HG03354 (cell line): ENCODE measurements around the gene CAMK1D.
A peak's percentile ranks its signal among the peaks of the same experiment; 100 is the strongest.
"Not testable (repeated sequence)": the region's sequence is repeated elsewhere in the genome, so short reads cannot be mapped to it uniquely, and the experiment has no call there.

Experiments
- ATAC-seq: cut with Tn5 transposase; IDR thresholded peaks from one replicate; pipeline ENCODE4 v1.9.1; 2021; ENCODE audit warnings: mild to moderate bottlenecking; ENCODE audit not compliant: unreplicated experiment, poor library complexity, severe bottlenecking

Gene CAMK1D

GRCh38 chr10:12348870-12349628 is at the start of gene CAMK1D:
TSS of gene CAMK1D (plus strand) at chr10:12349547.
- ATAC-seq: peak; percentile 48

DNA sequence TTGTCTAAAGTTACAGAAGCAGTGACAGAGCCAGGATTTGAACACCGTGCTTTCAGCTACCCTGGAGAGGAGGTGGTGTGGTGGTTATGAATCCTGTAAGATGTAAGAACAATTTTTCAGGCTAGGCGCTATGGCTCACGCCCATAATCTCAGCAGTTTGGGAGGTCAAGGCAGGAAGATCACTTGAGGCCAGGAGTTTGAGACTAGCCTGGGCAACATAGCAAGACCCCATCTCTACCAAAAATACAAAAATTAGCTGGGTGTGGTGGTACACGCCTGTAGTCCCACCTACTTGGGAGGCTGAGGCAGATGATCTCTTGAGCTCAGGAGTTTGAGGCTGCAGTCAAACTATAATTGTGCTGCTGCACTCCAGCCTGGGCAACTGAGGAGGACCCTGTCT is 48.3 kb upstream of the CAMK1D start:
- not testable (repeated sequence) for ATAC-seq

- ATAC-seq: no peak
These were observed 41.3 kb upstream of the CAMK1D start for GRCh38 chr10:12308057-12308456.

DNA sequence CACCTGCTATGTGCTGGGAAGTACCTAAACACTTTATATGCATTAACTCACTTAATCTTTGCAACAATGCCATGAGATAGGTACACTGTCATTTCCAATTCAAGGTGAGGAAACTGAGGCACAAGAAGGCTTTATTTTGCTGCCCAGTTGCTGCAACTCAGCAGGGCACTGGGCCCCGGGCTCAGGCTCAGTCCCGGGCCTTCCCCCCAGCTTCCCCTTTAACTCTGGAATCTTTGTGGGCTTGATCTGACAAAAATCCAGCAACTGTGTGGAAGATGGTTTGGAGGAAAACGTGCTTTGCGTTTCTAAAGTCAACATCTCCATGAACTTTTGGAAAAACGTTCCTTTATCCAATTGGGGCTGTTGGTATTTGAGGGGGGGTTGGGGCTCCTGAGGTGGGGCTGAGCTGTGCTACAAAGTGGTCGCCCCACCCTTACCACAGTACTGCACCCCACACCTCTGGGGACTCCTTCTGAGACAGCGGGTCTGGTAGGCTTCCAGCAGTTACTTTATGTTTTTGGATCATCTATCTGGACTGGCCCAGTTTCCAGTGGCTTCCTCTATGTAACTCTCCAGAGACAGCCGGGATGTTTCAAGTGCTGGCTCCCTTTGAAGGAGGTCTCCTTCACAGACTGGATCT is 40.5 kb upstream of the CAMK1D start:
- ATAC-seq: no peak

DNA sequence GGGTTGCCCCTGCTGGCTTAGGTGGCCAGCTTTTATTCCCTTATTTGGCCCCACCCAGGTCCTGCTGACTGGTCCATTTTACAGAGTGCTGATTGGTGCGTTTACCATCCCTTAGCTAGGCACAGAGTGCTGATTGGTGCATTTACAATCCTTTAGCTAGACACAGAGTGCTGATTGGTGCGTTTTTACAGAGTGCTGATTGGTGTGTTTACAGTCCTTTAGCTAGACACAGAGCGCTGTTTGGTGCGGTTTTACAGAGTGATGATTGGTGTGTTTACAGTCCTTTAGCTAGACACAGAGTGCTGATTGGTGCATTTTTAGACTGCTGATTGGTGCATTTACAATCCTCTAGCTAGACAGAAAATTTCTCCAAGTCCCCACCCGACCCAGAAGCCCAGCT is 39.6 kb upstream of the CAMK1D start:
- not testable (repeated sequence) for ATAC-seq

DNA sequence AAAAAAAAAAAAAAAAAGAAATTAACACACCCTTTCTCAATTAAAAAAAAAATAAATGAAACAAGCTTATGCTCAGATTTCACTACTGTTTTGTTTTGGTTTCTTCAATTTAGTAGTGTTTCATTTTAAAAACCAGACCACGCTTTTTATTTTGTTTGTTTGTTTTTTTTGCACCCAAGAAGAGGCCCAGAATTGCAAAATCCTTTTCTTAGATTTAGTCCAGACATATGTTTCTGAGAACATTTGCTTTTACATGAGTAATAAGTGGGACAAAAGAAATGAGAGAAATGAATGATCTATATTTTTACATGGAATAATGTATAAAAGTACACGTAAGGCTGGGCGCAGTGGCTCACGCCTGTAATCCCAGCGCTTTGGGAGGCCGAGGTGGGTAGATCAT is 34.5 kb upstream of the CAMK1D start:
- ATAC-seq: no peak

GRCh38 chr10:12319076-12319475 is 30.3 kb upstream of the CAMK1D start:
- ATAC-seq: no peak

GRCh38 chr10:12320892-12321291 is 28.5 kb upstream of the CAMK1D start:
- no peak for ATAC-seq

DNA sequence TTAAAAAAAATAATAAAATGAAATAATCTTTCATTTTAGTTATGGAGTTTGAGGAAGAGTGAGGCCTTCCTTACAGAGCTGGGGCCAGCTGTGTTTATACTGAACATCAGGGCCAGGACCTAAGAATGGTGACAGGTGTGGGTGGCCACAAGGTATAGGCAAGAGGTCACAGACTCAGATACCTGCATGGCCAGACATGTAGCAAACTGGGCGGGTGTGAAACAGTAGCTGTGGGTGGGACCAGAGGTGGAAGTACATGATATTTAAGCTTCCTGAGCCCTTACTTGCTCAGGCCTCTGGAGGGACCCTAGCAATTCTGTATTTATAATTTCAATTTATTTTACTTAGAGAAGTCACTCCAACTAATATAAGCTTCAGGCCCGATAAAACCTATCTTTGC is 27.7 kb upstream of the CAMK1D start:
- no peak for ATAC-seq

DNA sequence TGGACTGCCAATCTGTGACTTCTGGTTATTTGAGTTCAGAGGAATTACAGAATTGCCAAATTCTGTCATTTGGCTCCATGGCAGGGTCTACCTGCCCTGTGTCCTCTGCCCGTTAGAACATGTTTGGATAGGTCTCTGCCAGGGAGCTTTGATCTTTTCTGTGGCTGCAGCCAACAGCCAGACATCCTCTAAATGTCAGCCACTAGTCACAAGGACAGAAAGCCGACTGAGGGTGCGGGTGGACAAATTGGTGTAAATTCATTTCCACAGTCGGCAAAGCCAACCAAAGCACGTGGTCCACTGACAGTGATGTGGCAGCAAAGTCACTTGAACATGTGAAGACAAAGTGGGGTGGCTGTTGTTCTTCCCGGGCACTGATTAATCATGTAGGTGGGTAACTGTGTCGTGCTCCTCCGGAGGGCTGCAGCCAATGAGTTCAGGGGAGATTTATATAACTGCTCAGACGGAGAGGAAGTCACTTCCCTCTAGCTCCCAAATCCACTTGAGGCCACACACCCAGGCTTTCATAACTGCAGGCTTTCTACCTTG is 26.7 kb upstream of the CAMK1D start:
- no peak for ATAC-seq

DNA sequence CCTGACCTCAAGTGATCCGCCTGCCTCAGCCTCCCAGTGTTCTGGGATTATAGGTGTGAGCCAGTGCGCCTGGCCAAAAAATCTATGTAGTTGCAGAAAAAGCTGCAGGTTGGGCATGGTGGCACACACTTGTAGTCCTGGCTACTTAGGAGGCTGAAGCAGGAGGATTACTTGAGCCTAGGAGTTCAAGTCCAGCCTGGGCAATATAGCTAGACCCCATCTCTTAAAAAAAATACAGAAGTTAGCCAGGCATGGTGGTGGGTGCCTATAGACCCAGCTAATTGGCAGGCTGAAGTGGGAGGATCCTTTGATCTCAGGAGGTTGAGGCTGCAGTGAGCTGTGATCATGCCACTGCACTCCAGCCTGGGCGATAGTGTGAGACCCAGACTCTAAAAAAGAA is 24.8 kb upstream of the CAMK1D start:
- ATAC-seq: no peak

DNA sequence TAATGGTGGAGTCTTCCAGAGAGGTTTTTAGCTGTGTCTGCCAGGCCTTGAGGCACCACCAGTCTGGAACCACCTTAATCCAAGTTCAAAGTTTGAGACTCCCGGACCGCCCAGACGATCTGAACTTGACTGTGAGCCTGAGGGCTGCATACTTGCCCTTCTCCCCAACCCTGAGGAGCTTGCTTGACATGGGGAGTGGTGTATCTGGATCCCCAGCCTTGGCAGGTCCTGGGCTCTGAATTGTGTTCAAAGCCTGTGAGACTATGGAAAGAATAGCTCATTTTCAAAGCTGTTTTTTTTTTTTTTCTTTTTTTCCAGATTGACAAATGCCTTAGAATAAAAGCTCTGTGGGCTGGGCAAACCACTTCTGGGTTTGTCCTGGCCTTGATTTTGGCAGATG is 22.3 kb upstream of the CAMK1D start:
- ATAC-seq: no peak

- ATAC-seq: no peak
These were observed 21.9 kb upstream of the CAMK1D start for GRCh38 chr10:12327476-12327875.

- ATAC-seq: not testable (repeated sequence)
These were observed 21.0 kb upstream of the CAMK1D start for GRCh38 chr10:12328312-12328711.

DNA sequence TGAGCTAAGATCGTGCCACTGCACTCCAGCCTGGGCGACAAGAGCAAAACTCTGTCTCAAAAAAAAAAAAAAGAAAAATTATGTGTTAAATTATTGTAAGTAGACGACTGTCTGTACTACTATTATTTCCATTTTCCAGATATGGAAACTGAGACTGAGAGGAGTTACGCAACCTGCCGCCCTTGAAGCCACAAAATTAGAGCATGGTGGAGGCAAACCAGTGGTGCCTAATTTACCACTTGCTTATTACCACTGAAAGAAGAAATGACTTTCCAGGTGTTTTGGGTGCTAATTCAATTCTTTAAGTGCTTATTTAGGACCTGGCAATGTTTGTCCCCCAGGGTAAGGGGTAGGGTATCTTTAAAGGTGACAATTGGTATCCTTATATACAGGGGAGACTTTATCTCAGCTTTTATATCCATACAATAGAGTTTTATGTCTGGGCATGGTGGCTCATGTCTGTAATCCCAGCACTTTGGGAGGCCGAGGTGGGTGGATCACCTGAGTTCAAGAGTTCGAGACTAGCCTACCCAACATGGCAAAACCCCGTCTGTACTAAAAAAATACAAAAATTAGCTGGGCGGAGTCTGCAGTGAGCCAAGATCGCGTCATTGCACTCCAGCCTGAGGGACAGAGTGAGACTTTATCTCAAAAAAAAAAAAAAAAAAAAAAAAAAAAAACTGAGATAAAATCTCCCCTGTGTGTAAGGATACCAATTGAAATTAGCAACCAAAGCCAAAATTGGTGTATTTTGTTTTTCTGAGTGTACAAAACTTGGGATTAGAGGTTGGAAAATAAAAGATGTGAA is 16.6 kb upstream of the CAMK1D start:
- no peak for ATAC-seq

DNA sequence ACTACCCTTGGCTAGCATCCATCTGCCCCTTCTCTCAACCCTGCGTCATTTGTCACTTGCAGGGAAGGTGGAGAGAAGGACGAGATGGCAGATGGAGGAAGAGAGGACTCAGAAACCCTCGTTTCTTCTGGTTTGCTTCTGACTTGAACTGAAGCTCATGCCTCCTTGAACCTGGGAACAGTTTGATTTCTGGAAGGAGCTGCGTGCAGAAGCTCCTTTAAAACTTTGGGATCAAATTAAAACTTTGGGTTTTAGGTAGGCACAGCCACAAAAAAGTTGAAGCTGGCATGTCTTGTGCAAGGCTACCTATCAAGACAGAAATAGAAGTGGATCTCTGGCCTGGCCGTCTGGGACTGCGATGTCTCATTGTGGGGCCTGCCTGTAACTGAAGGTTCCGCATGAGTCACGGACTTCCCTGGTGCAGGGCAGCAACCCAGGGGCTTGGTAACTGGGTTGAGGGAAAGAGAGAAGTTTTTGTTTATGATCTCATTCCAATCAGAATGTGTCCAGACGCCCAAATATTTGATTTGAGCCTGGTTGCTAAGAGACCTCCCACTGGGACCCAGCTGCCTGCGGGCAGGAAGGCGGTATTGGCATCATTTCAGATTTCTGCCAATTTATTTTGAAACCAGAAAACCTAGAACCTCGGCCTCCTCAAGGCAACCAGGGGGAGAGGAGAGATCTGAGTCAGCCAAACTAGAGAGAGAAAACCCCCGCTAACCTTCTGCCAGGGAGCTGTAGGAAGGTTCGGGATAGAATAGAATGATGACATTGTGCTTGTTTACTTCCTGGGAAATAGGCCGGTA is 15.8 kb upstream of the CAMK1D start:
- ATAC-seq: peak; percentile 71

GRCh38 chr10:12334186-12334530 is 15.2 kb upstream of the CAMK1D start:
- no peak for ATAC-seq

GRCh38 chr10:12335169-12335568 is 14.2 kb upstream of the CAMK1D start:
- ATAC-seq: not testable (repeated sequence)

- ATAC-seq: no peak
These were observed 11.6 kb upstream of the CAMK1D start for GRCh38 chr10:12337453-12338372.
